HepG2 (cell line): ENCODE results near the gene DCAF6. TPM values are rescaled to one million over a fixed set of nuclear protein-coding genes. Genes with fewer than 3 reads are reported as not detected.

Source experiments
- HHEX ChIP-seq: IDR thresholded peaks from 2 replicates; pipeline ENCODE4 v1.6.1; 2016; ENCODE audit warnings: control low read depth
- HMGA1 ChIP-seq: sonication (generic); formaldehyde crosslinking; conservative IDR thresholded peaks from 2 replicates; pipeline ENCODE4 v1.4.0; 2020; ENCODE audit warnings: missing genetic modification reagents
- KDM1A ChIP-seq: IDR thresholded peaks from 2 replicates; pipeline ENCODE4 v1.6.1; 2016; ENCODE audit warnings: missing compliant biosample characterization
- MATR3 ChIP-seq: sonication (generic); formaldehyde crosslinking; IDR thresholded peaks from 2 replicates; pipeline ENCODE4 v1.4.0; 2020; ENCODE audit warnings: missing genetic modification reagents
- ZNF460 ChIP-seq: sonication (generic); formaldehyde crosslinking; IDR thresholded peaks from 2 replicates; pipeline ENCODE4 v1.5.1; 2020; ENCODE audit warnings: missing genetic modification reagents, mild to moderate bottlenecking, borderline replicate concordance
- polyA plus RNA-seq, 8 experiments: library from polyadenylated mRNA; depleted of rRNA in 3 of 8; stranded (reverse) in 7 of 8; unstranded in 1 of 8; fragments of >200 nt; fragmentation: Illumina TruSeq in 4 of 8; extraction: Trizol in 4 of 8; gene quantifications; 2 replicates each; pipeline versions ENCODE4 v1.2.1 to v1.2.3, GENCODE V29; 2011 to 2016; ENCODE audit warnings: low read depth in 4 of 8, missing spikeins in 1 of 8, mixed read lengths in 1 of 8; ENCODE audit not compliant: insufficient read depth in 1 of 8
- total RNA-seq, 5 experiments: library from RNA; depleted of rRNA; stranded (reverse); fragments of >200 nt; fragmentation: Illumina TruSeq; extraction: Trizol; gene quantifications; 2 replicates each; pipeline ENCODE4 v1.2.3, GENCODE V29; 2016; ENCODE audit warnings: low read depth in 1 of 5
- TF ChIP-seq, protein P1 (sequence below): sonication (generic); formaldehyde crosslinking; IDR thresholded peaks from 2 replicates; pipeline ENCODE4 v1.5.1; 2020; ENCODE audit warnings: mild to moderate bottlenecking, missing genetic modification reagents, moderate library complexity
- TF ChIP-seq, protein P2 (sequence below): sonication (generic); formaldehyde crosslinking; IDR thresholded peaks from 2 replicates; pipeline ENCODE4 v1.9.0; 2021; ENCODE audit warnings: missing genetic modification reagents, mild to moderate bottlenecking, borderline replicate concordance
- TF ChIP-seq, protein P3 (sequence below): sonication (generic); formaldehyde crosslinking; IDR thresholded peaks from 2 replicates; pipeline ENCODE4 v1.4.0; 2020; ENCODE audit warnings: missing genetic modification reagents
- TF ChIP-seq, protein P4 (sequence below): sonication (generic); formaldehyde crosslinking; IDR thresholded peaks from 2 replicates; pipeline ENCODE4 v1.5.1; 2020; ENCODE audit warnings: mild to moderate bottlenecking, moderate library complexity, missing genetic modification reagents
- TF ChIP-seq, protein P5 (sequence below): sonication (generic); formaldehyde crosslinking; IDR thresholded peaks from 2 replicates; pipeline ENCODE4 v1.4.0; 2020; ENCODE audit warnings: missing genetic modification reagents, borderline replicate concordance

DCAF6 gene
- total and polyA plus RNA-seq, 2 of the 13 experiments (the other 11 are each of a cell fraction or from before 2014, with no cell fraction given), result 24.7 to 33.7 TPM

DNA sequence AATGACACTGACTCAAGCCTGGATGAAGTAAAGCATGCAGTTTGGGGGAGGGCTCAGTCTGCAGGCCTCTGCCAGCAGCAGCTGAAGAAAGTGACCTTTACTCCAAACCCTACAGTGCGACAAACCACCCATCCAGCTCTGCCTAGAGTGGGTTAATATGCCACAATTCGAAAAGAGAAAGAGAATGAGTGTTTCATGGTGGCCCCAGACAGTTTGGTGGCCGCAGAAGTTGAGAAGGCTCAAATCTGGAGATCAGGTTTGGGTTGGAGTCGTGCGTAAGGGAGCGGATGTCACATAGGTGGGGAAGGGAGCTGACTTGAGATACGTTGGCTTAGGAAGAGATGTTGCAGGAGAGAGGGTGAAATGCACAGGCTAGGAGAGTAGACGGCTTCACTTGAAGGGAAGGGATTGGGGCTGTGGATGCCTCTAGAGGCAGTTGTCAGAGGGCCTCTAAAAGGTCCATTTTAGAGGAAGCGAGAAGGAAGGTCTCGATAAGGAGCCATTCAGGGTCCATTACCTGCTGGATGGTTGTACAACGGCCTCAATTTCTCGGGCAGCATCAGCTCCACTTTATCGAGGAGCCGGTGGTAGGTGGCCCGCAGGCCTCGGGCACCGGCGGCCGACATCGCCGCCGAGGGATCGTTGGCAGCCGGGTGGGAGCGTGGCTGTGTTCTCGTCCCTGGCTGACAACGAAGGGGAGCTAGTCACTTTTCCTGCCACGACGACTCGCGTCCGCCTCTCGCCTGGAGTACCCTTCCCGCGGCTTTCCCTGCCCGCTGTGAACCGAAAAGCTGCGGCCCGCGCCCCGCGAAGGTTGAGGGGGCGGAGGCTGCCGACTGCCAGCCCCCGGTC, 1.0 kb upstream of the DCAF6 start (continued):
- TF ChIP-seq, protein P1, sequence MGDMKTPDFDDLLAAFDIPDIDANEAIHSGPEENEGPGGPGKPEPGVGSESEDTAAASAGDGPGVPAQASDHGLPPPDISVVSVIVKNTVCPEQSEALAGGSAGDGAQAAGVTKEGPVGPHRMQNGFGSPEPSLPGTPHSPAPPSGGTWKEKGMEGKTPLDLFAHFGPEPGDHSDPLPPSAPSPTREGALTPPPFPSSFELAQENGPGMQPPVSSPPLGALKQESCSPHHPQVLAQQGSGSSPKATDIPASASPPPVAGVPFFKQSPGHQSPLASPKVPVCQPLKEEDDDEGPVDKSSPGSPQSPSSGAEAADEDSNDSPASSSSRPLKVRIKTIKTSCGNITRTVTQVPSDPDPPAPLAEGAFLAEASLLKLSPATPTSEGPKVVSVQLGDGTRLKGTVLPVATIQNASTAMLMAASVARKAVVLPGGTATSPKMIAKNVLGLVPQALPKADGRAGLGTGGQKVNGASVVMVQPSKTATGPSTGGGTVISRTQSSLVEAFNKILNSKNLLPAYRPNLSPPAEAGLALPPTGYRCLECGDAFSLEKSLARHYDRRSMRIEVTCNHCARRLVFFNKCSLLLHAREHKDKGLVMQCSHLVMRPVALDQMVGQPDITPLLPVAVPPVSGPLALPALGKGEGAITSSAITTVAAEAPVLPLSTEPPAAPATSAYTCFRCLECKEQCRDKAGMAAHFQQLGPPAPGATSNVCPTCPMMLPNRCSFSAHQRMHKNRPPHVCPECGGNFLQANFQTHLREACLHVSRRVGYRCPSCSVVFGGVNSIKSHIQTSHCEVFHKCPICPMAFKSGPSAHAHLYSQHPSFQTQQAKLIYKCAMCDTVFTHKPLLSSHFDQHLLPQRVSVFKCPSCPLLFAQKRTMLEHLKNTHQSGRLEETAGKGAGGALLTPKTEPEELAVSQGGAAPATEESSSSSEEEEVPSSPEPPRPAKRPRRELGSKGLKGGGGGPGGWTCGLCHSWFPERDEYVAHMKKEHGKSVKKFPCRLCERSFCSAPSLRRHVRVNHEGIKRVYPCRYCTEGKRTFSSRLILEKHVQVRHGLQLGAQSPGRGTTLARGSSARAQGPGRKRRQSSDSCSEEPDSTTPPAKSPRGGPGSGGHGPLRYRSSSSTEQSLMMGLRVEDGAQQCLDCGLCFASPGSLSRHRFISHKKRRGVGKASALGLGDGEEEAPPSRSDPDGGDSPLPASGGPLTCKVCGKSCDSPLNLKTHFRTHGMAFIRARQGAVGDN (CRISPR knock-in tag), result peak; percentile 85
- no peak; the same call in 1 of the 2 replicates for TF ChIP-seq ZNF460 (CRISPR knock-in tag)
- TF ChIP-seq, protein P2, sequence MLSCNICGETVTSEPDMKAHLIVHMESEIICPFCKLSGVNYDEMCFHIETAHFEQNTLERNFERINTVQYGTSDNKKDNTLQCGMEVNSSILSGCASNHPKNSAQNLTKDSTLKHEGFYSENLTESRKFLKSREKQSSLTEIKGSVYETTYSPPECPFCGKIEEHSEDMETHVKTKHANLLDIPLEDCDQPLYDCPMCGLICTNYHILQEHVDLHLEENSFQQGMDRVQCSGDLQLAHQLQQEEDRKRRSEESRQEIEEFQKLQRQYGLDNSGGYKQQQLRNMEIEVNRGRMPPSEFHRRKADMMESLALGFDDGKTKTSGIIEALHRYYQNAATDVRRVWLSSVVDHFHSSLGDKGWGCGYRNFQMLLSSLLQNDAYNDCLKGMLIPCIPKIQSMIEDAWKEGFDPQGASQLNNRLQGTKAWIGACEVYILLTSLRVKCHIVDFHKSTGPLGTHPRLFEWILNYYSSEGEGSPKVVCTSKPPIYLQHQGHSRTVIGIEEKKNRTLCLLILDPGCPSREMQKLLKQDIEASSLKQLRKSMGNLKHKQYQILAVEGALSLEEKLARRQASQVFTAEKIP (CRISPR knock-in tag), result no peak
- no peak for TF ChIP-seq HHEX (CRISPR knock-in tag)
- no peak for TF ChIP-seq HMGA1 (CRISPR knock-in tag)
- TF ChIP-seq, protein P3, sequence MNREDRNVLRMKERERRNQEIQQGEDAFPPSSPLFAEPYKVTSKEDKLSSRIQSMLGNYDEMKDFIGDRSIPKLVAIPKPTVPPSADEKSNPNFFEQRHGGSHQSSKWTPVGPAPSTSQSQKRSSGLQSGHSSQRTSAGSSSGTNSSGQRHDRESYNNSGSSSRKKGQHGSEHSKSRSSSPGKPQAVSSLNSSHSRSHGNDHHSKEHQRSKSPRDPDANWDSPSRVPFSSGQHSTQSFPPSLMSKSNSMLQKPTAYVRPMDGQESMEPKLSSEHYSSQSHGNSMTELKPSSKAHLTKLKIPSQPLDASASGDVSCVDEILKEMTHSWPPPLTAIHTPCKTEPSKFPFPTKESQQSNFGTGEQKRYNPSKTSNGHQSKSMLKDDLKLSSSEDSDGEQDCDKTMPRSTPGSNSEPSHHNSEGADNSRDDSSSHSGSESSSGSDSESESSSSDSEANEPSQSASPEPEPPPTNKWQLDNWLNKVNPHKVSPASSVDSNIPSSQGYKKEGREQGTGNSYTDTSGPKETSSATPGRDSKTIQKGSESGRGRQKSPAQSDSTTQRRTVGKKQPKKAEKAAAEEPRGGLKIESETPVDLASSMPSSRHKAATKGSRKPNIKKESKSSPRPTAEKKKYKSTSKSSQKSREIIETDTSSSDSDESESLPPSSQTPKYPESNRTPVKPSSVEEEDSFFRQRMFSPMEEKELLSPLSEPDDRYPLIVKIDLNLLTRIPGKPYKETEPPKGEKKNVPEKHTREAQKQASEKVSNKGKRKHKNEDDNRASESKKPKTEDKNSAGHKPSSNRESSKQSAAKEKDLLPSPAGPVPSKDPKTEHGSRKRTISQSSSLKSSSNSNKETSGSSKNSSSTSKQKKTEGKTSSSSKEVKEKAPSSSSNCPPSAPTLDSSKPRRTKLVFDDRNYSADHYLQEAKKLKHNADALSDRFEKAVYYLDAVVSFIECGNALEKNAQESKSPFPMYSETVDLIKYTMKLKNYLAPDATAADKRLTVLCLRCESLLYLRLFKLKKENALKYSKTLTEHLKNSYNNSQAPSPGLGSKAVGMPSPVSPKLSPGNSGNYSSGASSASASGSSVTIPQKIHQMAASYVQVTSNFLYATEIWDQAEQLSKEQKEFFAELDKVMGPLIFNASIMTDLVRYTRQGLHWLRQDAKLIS (CRISPR knock-in tag), result no peak
- TF ChIP-seq KDM1A (CRISPR knock-in tag), result no peak
- TF ChIP-seq, protein P4, sequence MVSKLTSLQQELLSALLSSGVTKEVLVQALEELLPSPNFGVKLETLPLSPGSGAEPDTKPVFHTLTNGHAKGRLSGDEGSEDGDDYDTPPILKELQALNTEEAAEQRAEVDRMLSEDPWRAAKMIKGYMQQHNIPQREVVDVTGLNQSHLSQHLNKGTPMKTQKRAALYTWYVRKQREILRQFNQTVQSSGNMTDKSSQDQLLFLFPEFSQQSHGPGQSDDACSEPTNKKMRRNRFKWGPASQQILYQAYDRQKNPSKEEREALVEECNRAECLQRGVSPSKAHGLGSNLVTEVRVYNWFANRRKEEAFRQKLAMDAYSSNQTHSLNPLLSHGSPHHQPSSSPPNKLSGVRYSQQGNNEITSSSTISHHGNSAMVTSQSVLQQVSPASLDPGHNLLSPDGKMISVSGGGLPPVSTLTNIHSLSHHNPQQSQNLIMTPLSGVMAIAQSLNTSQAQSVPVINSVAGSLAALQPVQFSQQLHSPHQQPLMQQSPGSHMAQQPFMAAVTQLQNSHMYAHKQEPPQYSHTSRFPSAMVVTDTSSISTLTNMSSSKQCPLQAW (CRISPR knock-in tag), result no peak; the same call in 1 of the 2 replicates
- TF ChIP-seq, protein P5, sequence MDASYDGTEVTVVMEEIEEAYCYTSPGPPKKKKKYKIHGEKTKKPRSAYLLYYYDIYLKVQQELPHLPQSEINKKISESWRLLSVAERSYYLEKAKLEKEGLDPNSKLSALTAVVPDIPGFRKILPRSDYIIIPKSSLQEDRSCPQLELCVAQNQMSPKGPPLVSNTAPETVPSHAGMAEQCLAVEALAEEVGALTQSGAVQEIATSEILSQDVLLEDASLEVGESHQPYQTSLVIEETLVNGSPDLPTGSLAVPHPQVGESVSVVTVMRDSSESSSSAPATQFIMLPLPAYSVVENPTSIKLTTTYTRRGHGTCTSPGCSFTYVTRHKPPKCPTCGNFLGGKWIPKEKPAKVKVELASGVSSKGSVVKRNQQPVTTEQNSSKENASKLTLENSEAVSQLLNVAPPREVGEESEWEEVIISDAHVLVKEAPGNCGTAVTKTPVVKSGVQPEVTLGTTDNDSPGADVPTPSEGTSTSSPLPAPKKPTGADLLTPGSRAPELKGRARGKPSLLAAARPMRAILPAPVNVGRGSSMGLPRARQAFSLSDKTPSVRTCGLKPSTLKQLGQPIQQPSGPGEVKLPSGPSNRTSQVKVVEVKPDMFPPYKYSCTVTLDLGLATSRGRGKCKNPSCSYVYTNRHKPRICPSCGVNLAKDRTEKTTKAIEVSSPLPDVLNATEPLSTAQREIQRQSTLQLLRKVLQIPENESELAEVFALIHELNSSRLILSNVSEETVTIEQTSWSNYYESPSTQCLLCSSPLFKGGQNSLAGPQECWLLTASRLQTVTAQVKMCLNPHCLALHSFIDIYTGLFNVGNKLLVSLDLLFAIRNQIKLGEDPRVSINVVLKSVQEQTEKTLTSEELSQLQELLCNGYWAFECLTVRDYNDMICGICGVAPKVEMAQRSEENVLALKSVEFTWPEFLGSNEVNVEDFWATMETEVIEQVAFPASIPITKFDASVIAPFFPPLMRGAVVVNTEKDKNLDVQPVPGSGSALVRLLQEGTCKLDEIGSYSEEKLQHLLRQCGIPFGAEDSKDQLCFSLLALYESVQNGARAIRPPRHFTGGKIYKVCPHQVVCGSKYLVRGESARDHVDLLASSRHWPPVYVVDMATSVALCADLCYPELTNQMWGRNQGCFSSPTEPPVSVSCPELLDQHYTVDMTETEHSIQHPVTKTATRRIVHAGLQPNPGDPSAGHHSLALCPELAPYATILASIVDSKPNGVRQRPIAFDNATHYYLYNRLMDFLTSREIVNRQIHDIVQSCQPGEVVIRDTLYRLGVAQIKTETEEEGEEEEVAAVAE (CRISPR knock-in tag), result no peak
- no peak for TF ChIP-seq MATR3
